GM19372 (cell line): ENCODE measurements around the gene GRK6.

Experiments
- ATAC-seq: cut with Tn5 transposase; IDR thresholded peaks from one replicate; pipeline ENCODE4 v1.9.1; 2021; ENCODE audit warnings: mild to moderate bottlenecking, low read depth, moderate library complexity; ENCODE audit not compliant: unreplicated experiment

GRK6 gene

GRCh38 chr5:177468329-177468684 lies 41.8 kb downstream of the GRK6 start:
- no peak for ATAC-seq

- ATAC-seq: no peak
Observed at GRCh38 chr5:177468685-177469628, 42.5 kb downstream of the GRK6 start.

- ATAC-seq: no peak
Observed at GRCh38 chr5:177469750-177470525, 43.5 kb downstream of the GRK6 start.

GRCh38 chr5:177470759-177471536 lies 44.5 kb downstream of the GRK6 start:
- no peak for ATAC-seq

GRCh38 chr5:177471610-177472356 lies 45.3 kb downstream of the GRK6 start:
- ATAC-seq: no peak

GRCh38 chr5:177472460-177473442 lies 46.3 kb downstream of the GRK6 start:
- peak; percentile 49 for ATAC-seq

GRCh38 chr5:177473443-177474001 lies 47.0 kb downstream of the GRK6 start, which contains the start of gene DBN1:
DBN1 (minus strand) TSS chr5:177473634; CDS start chr5:177473521, 113 bp downstream.
- peak; percentile 34 for ATAC-seq

- no peak for ATAC-seq
Observed at GRCh38 chr5:177474002-177474476, 47.6 kb downstream of the GRK6 start.

GRCh38 chr5:177474846-177475562 lies 48.5 kb downstream of the GRK6 start:
- no peak for ATAC-seq

GRCh38 chr5:177475563-177476427 lies 49.3 kb downstream of the GRK6 start:
- ATAC-seq: no peak

- no peak for ATAC-seq
Observed at GRCh38 chr5:177476531-177477233, 50.2 kb downstream of the GRK6 start.

GRCh38 chr5:177477701-177478477 lies 51.4 kb downstream of the GRK6 start:
- no peak for ATAC-seq

- ATAC-seq: no peak
Observed at GRCh38 chr5:177478711-177479646, 52.5 kb downstream of the GRK6 start.

- ATAC-seq: no peak
Observed at GRCh38 chr5:177479774-177480173, 53.3 kb downstream of the GRK6 start.
